ENCODE results near the gene COLEC11. TPM values are rescaled to one million over a fixed set of nuclear protein-coding genes. Genes with fewer than 3 reads are reported as not detected.

The COLEC11 gene
- total and polyA plus RNA-seq, 10 of the 15 experiments (the other 5 are each of a cell fraction or from before 2014, with no cell fraction given), result 0.08 to 0.74 (median 0.14) TPM; not detected in 4

- no peak for TF ChIP-seq ZBTB4 (CRISPR knock-in tag; IDR thresholded peaks at IDR 0.05)
- no peak for TF ChIP-seq ZSCAN29 (IDR thresholded peaks at IDR 0.05)
- no peak for TF ChIP-seq ZBTB11 (CRISPR knock-in tag; IDR thresholded peaks at IDR 0.05)
- no peak for TF ChIP-seq HDAC6 (IDR thresholded peaks at IDR 0.05; ENCODE audit: unreplicated experiment)
- no peak for TF ChIP-seq NKRF (conservative IDR thresholded peaks at IDR 0.05)
These were observed 51.5 kb downstream of the COLEC11 start (continued) for GRCh38 chr2:3646446-3646845.

All from GM12878 (cell line).